ENCODE results near the gene BEND2. TPM values are rescaled to one million over a fixed set of nuclear protein-coding genes. Genes with fewer than 3 reads are reported as not detected.

The BEND2 gene
- total and polyA plus RNA-seq, 9 of the 15 experiments (the other 6 are each of a cell fraction or from before 2014, with no cell fraction given), result 0.01 to 0.18 (median 0.06) TPM; not detected in 3

GRCh38 chrX:18227458-18227857, 6.8 kb upstream of the BEND2 start (continued):
- TF ChIP-seq HES1 (IDR thresholded peaks at IDR 0.05; ENCODE audit: low read depth), result no peak
- no peak for TF ChIP-seq ZNF696 (CRISPR knock-in tag; conservative IDR thresholded peaks at IDR 0.05)
- no peak for TF ChIP-seq ARID2 (IDR thresholded peaks at IDR 0.05)
- no peak for TF ChIP-seq POLR3A (IDR thresholded peaks at IDR 0.05; ENCODE audit: borderline replicate concordance, extremely low read depth, insufficient read depth, insufficient read length)
- TF ChIP-seq ZNF212 (CRISPR knock-in tag; IDR thresholded peaks at IDR 0.05), result no peak
- no peak for TF ChIP-seq KLF10 (CRISPR knock-in tag; IDR thresholded peaks at IDR 0.05)
- no peak for TF ChIP-seq HNRNPLL (IDR thresholded peaks at IDR 0.05; ENCODE audit: low read depth, low read length, poor library complexity, severe bottlenecking)

- H2AFZ ChIP-seq (ENCODE audit: low read depth, low read length), result no peak overlapping the region
- peak; percentile 31 to 69; a peak in 3 of 4 replicates for TF ChIP-seq RAD21 (CRISPR knock-in tag; conservative IDR thresholded peaks at IDR 0.05 in 1 of 2, IDR thresholded peaks at IDR 0.05 in 1 of 2)
- no peak for TF ChIP-seq RCOR1 (IDR thresholded peaks at IDR 0.05; ENCODE audit: borderline replicate concordance in 1 of 2, low read depth in 2 of 2, low read length in 2 of 2)
- no peak for TF ChIP-seq ZNF143 (CRISPR knock-in tag; IDR thresholded peaks at IDR 0.05)
- TF ChIP-seq, protein P1, sequence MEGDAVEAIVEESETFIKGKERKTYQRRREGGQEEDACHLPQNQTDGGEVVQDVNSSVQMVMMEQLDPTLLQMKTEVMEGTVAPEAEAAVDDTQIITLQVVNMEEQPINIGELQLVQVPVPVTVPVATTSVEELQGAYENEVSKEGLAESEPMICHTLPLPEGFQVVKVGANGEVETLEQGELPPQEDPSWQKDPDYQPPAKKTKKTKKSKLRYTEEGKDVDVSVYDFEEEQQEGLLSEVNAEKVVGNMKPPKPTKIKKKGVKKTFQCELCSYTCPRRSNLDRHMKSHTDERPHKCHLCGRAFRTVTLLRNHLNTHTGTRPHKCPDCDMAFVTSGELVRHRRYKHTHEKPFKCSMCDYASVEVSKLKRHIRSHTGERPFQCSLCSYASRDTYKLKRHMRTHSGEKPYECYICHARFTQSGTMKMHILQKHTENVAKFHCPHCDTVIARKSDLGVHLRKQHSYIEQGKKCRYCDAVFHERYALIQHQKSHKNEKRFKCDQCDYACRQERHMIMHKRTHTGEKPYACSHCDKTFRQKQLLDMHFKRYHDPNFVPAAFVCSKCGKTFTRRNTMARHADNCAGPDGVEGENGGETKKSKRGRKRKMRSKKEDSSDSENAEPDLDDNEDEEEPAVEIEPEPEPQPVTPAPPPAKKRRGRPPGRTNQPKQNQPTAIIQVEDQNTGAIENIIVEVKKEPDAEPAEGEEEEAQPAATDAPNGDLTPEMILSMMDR (IDR thresholded peaks at IDR 0.05 in 2 of 3, conservative IDR thresholded peaks at IDR 0.05 in 1 of 3; ENCODE audit: insufficient read depth in 2 of 3, low read depth in 1 of 3, low read length in 3 of 3), result peak in 2 of 3 experiments; percentile 15 to 50; a peak in 3 of 6 replicates
- TF ChIP-seq MYBL2 (IDR thresholded peaks at IDR 0.05; ENCODE audit: low read depth), result no peak
- no peak for TF ChIP-seq MYBL2 (CRISPR knock-in tag; IDR thresholded peaks at IDR 0.05; ENCODE audit: borderline replicate concordance)
- TF ChIP-seq, protein P2, sequence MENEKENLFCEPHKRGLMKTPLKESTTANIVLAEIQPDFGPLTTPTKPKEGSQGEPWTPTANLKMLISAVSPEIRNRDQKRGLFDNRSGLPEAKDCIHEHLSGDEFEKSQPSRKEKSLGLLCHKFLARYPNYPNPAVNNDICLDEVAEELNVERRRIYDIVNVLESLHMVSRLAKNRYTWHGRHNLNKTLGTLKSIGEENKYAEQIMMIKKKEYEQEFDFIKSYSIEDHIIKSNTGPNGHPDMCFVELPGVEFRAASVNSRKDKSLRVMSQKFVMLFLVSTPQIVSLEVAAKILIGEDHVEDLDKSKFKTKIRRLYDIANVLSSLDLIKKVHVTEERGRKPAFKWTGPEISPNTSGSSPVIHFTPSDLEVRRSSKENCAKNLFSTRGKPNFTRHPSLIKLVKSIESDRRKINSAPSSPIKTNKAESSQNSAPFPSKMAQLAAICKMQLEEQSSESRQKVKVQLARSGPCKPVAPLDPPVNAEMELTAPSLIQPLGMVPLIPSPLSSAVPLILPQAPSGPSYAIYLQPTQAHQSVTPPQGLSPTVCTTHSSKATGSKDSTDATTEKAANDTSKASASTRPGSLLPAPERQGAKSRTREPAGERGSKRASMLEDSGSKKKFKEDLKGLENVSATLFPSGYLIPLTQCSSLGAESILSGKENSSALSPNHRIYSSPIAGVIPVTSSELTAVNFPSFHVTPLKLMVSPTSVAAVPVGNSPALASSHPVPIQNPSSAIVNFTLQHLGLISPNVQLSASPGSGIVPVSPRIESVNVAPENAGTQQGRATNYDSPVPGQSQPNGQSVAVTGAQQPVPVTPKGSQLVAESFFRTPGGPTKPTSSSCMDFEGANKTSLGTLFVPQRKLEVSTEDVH (IDR thresholded peaks at IDR 0.05; ENCODE audit: low read depth, partially characterized antibody), result no peak
- no peak for TF ChIP-seq ZNF561 (CRISPR knock-in tag; conservative IDR thresholded peaks at IDR 0.05)
- TF ChIP-seq SRSF7 (optimal IDR thresholded peaks at IDR 0.05; ENCODE audit: low read depth, low read length), result no peak
- TF ChIP-seq MAFK (IDR thresholded peaks at IDR 0.05; ENCODE audit: low read length), result no peak
Observed at GRCh38 chrX:18210470-18210869, 10.2 kb downstream of the BEND2 start.

More at GRCh38 chrX:18210470-18210869, 10.2 kb downstream of the BEND2 start:
- Histone ChIP-seq H3K4me2 (ENCODE audit: insufficient read depth, low read length) (no peak overlapping the region), H3K9me3 (replicated peaks; ENCODE audit: control insufficient read depth, insufficient read depth, low read depth, low read length) (no peaks in the 10 kb centered on the region), H3K9me1 (ENCODE audit: control insufficient read depth, insufficient read depth, low read length) (no peaks in the 10 kb centered on the region), H3K4me3 (no peak overlapping the region), H3K4me1 (replicated peaks in 1 of 2; ENCODE audit: control insufficient read depth in 2 of 2, insufficient read depth in 2 of 2, low read length in 2 of 2) (no peaks in the 10 kb centered on the region), H4K20me1 (replicated peaks; ENCODE audit: control insufficient read depth, insufficient read depth, low read length) (no peaks in the 10 kb centered on the region), H3K36me3 (ENCODE audit: control insufficient read depth, insufficient read depth, low read length) (no peaks in the 10 kb centered on the region), H3K27me3 (ENCODE audit: control insufficient read depth in 2 of 2, insufficient read depth in 2 of 2, low read length in 2 of 2) (no peaks in the 10 kb centered on the region; a peak in 1 of 5 replicates), H3K9ac (ENCODE audit: insufficient read depth in 1 of 2, low read depth in 2 of 2, low read length in 2 of 2) (no peak overlapping the region), H3K79me2 (ENCODE audit: control insufficient read depth, insufficient read depth, low read length) (no peaks in the 10 kb centered on the region), H3K27ac (ENCODE audit: extremely low read depth, low read depth, low read length) (no peak overlapping the region)
- DNase-seq (ENCODE audit: extremely low read depth in 1 of 4, low spot score in 3 of 4) (peak in 1 of 4 experiments; percentile 9), ATAC-seq (no peak), FAIRE-seq (no peak)
- BruUV-seq (replicated peaks), result no TSS peak
- in situ Hi-C loops (cut with MboI), result no loop called here
- ChIA-PET POLR2A (no interaction called here), CTCF (ENCODE audit: low intra/inter-chr PET ratio) (interaction anchor here (0.7 to 1.5 kb wide), 2 partner anchors 265 to 397 kb away, joined by 3 to 5 read pairs; no protein-coding TSS in a partner anchor)
- WGBS (ENCODE audit: insufficient coverage, low coverage, missing lambda C conversion rate), result 0% methylated on average over 2 of the region's 2 CpGs
- intact Hi-C loops (cut with micrococcal nuclease), result loop anchor here (5.0 to 10.0 kb wide), 2 partner anchors 263 to 416 kb away; no protein-coding TSS in a partner anchor
